Head of caudate nucleus (tissue), 42 donors: ENCODE measurements around the gene DDI2.
"Not testable (repeated sequence)": the region's sequence is repeated elsewhere in the genome, so short reads cannot be mapped to it uniquely, and the experiment has no call there.

Experiments
- DNase-seq, 42 donors: peaks; one replicate each; pipeline versions ENCODE4 v3.0.0 to v3.0.0-alpha.2; 2020 to 2021; ENCODE audit warnings: mixed read lengths in 7 of 42
- intact Hi-C: fragments of 100-400 bp; cut with DNase I; formaldehyde crosslinking; loops from one replicate; pipeline ENCODE4 v1.15.0; 2022

Gene DDI2

GRCh38 chr1:15687446-15687845, 70.2 kb downstream of the DDI2 start:
- no peak for DNase-seq
- intact Hi-C loops, result no loop called here

- DNase-seq, result no peak
- intact Hi-C loops, result no loop called here
Observed at GRCh38 chr1:15690317-15690716, 73.1 kb downstream of the DDI2 start.

GRCh38 chr1:15691434-15692032, 74.3 kb downstream of the DDI2 start:
- peak in 14 of 42 donors; percentile 16 to 73 (median 35) for DNase-seq
- intact Hi-C loops, result no loop called here

- DNase-seq, result no peak
- intact Hi-C loops, result no loop called here
Observed at GRCh38 chr1:15692121-15692682, 74.9 kb downstream of the DDI2 start.

GRCh38 chr1:15693371-15693770, 76.1 kb downstream of the DDI2 start:
- intact Hi-C loops, result no loop called here
- DNase-seq, result no peak

- intact Hi-C loops, result no loop called here
- DNase-seq, result peak in 35 of 42 donors; percentile 14 to 79 (median 47)
Observed at GRCh38 chr1:15696956-15697521, 79.8 kb downstream of the DDI2 start.

GRCh38 chr1:15698201-15698600, 80.9 kb downstream of the DDI2 start:
- intact Hi-C loops, result no loop called here
- DNase-seq, result no peak

GRCh38 chr1:15699321-15699720, 82.1 kb downstream of the DDI2 start:
- intact Hi-C loops, DNase-seq: not testable (repeated sequence)

- intact Hi-C loops, result no loop called here
- DNase-seq, result no peak
Observed at GRCh38 chr1:15700508-15700907, 83.2 kb downstream of the DDI2 start.

- intact Hi-C loops, result no loop called here
- DNase-seq, result no peak
Observed at GRCh38 chr1:15701784-15702183, 84.5 kb downstream of the DDI2 start.

- peak in 2 of 42 donors; percentile 44 to 59 for DNase-seq
- intact Hi-C loops, result no loop called here
Observed at GRCh38 chr1:15702722-15703550, 85.7 kb downstream of the DDI2 start.

GRCh38 chr1:15703562-15703961, 86.3 kb downstream of the DDI2 start:
- DNase-seq, result peak; percentile 56 to 95 (median 82)
- intact Hi-C loops, result no loop called here

GRCh38 chr1:15704526-15705183, 87.4 kb downstream of the DDI2 start:
- no peak for DNase-seq

GRCh38 chr1:15705184-15705566, 87.9 kb downstream of the DDI2 start:
- intact Hi-C loops, result no loop called here

More at GRCh38 chr1:15704526-15705183, 87.4 kb downstream of the DDI2 start:
- intact Hi-C loops, result no loop called here

GRCh38 chr1:15706751-15707150, 89.5 kb downstream of the DDI2 start:
- intact Hi-C loops, result no loop called here
- DNase-seq, result no peak

More at GRCh38 chr1:15705184-15705566, 87.9 kb downstream of the DDI2 start:
- no peak for DNase-seq

- DNase-seq, result peak in 1 of 42 donors; percentile 47
- intact Hi-C loops, result no loop called here
Observed at GRCh38 chr1:15707239-15707925, 90.1 kb downstream of the DDI2 start.

- intact Hi-C loops, result no loop called here
Observed at GRCh38 chr1:15708486-15709137, 91.4 kb downstream of the DDI2 start.

GRCh38 chr1:15709226-15709625, 92.0 kb downstream of the DDI2 start:
- intact Hi-C loops, result no loop called here

More at GRCh38 chr1:15708486-15709137, 91.4 kb downstream of the DDI2 start:
- DNase-seq, result no peak

More at GRCh38 chr1:15709226-15709625, 92.0 kb downstream of the DDI2 start:
- DNase-seq, result no peak
